Activated naive CD4-positive, alpha-beta T cell treated with Interleukin-2 at 50 U/mL for 16 hours (primary cell): ENCODE measurements around the gene HIVEP3.
A peak's percentile ranks its signal among the peaks of the same experiment; 100 is the strongest.

ENCODE experiments used
- DNase-seq: peaks from one replicate; pipeline ENCODE4 v3.0.0-alpha.2; 2020

Gene HIVEP3

GRCh38 chr1:41809692-41810091 lies 109.0 kb downstream of the HIVEP3 start:
- DNase-seq: no peak

GRCh38 chr1:41807390-41807789 lies 111.3 kb downstream of the HIVEP3 start:
- DNase-seq: no peak

- peak; percentile 76 for DNase-seq
These were observed 112.1 kb downstream of the HIVEP3 start for GRCh38 chr1:41806472-41807155.

GRCh38 chr1:41805771-41806471 lies 112.8 kb downstream of the HIVEP3 start:
- peak; percentile 63 for DNase-seq

GRCh38 chr1:41804176-41804575 lies 114.5 kb downstream of the HIVEP3 start:
- peak; percentile 24 for DNase-seq

- no peak for DNase-seq
These were observed 115.1 kb downstream of the HIVEP3 start for GRCh38 chr1:41803656-41804055.

- no peak for DNase-seq
These were observed 115.9 kb downstream of the HIVEP3 start for GRCh38 chr1:41802532-41803501.

GRCh38 chr1:41800311-41800829 lies 118.4 kb downstream of the HIVEP3 start:
- no peak for DNase-seq

GRCh38 chr1:41799723-41800122 lies 119.0 kb downstream of the HIVEP3 start:
- no peak for DNase-seq

GRCh38 chr1:41799205-41799604 lies 119.5 kb downstream of the HIVEP3 start:
- no peak for DNase-seq

GRCh38 chr1:41795205-41795762 lies 123.4 kb downstream of the HIVEP3 start:
- no peak for DNase-seq

GRCh38 chr1:41794031-41794430 lies 124.7 kb downstream of the HIVEP3 start:
- DNase-seq: no peak

GRCh38 chr1:41792485-41792770 lies 126.3 kb downstream of the HIVEP3 start:
- no peak for DNase-seq

GRCh38 chr1:41791667-41792484 lies 126.8 kb downstream of the HIVEP3 start:
- DNase-seq: peak; percentile 44

GRCh38 chr1:41790351-41790750 lies 128.4 kb downstream of the HIVEP3 start:
- DNase-seq: no peak

- no peak for DNase-seq
These were observed 128.9 kb downstream of the HIVEP3 start for GRCh38 chr1:41789661-41790330.

- DNase-seq: no peak
These were observed 130.3 kb downstream of the HIVEP3 start for GRCh38 chr1:41788427-41788826.

GRCh38 chr1:41784531-41785274 lies 134.0 kb downstream of the HIVEP3 start:
- DNase-seq: no peak

GRCh38 chr1:41783189-41783639 lies 135.5 kb downstream of the HIVEP3 start:
- DNase-seq: peak; percentile 50

GRCh38 chr1:41780916-41781315 lies 137.8 kb downstream of the HIVEP3 start:
- no peak for DNase-seq

- no peak for DNase-seq
These were observed 138.4 kb downstream of the HIVEP3 start for GRCh38 chr1:41780322-41780721.
